ENCODE data around the gene TM6SF1.

DNA sequence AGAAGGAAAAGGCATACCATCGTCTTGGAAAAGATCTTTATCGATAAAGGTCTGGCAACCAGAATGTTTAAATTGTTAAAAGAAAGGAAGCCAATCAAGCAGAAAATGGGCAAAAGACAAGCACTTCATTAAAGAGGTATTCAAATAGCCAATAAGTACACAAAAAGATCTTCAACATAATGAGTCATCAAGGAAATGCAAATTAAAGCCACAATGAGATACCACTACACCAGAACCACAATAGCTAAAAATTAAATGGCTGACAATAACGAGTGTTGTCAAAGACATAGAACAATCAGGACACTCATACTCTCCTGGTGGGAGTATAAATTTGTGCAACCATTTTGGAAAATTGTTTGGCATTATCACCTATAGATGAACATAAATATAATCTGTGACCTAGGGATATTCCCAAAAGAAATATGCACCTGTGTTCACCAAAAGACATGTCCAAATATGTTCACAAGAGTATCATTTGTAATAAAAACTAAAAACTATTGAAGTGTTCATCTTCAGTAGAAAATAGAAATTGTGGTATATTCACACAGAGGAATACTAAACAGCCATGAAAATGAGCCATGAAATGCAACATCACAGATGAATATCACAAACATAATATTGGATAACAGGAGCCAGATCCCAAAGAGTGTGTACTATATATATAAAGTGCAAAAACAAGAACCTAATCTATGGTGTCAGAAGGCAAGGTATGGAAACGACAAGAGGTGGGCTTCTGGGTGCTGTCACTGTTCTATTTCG is 26.0 kb upstream of the TM6SF1 start:
- TF ChIP-seq, protein P1, sequence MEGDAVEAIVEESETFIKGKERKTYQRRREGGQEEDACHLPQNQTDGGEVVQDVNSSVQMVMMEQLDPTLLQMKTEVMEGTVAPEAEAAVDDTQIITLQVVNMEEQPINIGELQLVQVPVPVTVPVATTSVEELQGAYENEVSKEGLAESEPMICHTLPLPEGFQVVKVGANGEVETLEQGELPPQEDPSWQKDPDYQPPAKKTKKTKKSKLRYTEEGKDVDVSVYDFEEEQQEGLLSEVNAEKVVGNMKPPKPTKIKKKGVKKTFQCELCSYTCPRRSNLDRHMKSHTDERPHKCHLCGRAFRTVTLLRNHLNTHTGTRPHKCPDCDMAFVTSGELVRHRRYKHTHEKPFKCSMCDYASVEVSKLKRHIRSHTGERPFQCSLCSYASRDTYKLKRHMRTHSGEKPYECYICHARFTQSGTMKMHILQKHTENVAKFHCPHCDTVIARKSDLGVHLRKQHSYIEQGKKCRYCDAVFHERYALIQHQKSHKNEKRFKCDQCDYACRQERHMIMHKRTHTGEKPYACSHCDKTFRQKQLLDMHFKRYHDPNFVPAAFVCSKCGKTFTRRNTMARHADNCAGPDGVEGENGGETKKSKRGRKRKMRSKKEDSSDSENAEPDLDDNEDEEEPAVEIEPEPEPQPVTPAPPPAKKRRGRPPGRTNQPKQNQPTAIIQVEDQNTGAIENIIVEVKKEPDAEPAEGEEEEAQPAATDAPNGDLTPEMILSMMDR (IDR thresholded peaks at IDR 0.05) = no peak
- TF ChIP-seq POLR2A (IDR thresholded peaks at IDR 0.05) = no peak
